ENCODE results near the gene IFI35.
"Not testable (repeated sequence)": the region's sequence is repeated elsewhere in the genome, so short reads cannot be mapped to it uniquely, and the experiment has no call there.

IFI35 gene

DNA sequence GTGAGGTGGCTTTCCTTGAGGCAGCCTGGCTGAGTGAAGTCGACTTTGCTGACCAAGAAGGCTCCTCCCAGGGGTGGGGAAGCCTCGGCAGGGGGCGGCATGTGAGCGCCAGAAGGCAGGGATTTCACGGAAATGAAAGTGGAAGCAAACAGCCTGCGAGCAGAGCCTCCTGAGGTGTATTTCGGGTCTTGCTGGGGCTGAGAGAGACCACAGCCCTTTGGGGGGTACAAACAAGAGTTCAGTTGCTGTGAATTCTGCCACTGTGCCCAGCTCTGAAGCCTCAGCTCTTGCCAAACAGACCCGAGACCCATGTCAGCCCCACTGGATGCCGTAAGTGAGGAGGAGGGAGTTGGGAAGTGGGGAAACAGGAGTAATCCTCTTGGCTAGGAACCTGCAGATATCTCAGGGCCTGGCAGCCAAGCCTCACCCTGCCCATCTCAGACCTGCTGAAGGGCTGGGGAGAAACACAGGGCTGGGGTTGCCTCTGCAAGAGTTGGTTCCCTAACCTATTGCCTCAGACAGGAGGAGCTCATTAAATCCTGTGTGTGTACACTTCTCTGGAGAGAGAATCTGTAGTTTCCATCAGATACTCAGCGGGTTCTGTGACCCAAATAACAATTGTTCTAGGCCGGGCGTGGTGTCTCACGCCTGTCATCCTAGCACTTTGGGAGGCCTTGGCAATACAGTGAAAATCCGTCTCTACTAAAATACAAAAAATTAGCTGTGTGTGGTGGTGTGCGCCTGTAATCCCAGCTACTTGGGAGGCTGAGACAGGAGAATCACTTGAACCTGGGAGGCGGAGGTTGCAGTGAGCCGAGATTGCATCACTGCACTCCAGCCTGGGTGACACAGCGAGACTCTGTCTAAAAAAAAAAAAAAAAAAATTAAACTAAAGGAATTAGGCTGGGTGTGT, at the start of gene IFI35:
Gene IFI35 (plus strand): TSS at position 146 of the 913 bp plus-strand sequence. CDS start 164 bp downstream, at position 310.
- peak; percentile 55 for DNase-seq

DNA sequence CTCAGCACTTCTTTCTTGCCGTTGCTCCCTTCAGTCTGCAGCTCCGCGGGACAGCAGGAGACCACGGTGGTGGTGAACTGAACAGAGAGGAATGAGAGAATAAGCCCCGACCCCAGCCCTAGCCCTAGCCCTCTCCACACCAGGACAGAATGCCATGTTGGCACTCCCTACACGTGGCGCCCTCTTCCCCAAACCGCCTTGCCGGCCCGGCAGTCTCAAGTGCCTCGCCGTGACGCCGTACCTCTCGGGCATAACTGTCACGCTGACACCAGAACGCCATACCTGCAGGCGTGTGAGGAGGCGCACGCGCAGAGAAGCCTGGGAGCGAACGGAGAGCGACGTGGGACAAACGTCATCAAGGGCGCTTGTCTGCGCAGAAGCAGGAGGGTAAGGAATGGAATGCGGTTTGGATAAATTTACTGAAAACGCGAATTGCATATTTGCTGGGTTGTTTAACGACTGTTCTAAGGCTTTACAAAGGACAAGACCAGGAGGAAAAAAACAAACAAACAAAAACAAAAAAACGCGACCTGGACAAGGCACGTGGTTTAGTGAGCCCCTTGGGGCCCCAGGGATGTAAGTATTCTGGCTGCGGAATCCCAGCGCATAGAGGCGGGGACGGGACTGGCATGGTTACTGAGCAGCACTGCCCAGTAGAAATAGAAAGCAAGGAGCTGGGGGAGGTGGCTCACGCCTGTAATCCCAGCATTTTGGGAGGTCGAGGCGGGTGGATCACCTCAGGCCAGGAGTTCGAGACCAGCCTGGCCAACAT, 42.2 kb upstream of the IFI35 start, which contains the start of gene AARSD1:
Gene AARSD1 (minus strand): TSS at position 294 of the 772 bp plus-strand sequence. CDS start 14 bp downstream, at position 280.
- DNase-seq, result peak; percentile 84

DNA sequence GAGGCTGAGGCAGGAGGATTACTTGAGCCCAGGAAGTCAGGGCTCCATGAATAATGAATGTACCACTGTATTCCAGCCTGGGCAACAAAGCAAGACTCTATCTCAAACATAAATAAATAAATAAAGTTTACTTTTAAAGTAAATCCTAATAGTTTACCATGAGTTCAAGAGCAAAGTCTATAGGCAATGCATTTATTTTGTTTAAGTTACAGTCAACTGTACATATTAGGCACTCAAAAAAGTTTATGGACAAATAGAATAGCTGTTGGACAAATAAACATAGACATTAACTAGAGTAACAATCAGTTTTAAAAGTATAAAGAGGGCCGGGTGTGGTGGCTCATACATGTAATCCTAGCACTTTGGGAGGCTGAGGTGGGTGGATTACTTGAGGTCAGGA, 38.7 kb upstream of the IFI35 start:
- no peak for DNase-seq

DNA sequence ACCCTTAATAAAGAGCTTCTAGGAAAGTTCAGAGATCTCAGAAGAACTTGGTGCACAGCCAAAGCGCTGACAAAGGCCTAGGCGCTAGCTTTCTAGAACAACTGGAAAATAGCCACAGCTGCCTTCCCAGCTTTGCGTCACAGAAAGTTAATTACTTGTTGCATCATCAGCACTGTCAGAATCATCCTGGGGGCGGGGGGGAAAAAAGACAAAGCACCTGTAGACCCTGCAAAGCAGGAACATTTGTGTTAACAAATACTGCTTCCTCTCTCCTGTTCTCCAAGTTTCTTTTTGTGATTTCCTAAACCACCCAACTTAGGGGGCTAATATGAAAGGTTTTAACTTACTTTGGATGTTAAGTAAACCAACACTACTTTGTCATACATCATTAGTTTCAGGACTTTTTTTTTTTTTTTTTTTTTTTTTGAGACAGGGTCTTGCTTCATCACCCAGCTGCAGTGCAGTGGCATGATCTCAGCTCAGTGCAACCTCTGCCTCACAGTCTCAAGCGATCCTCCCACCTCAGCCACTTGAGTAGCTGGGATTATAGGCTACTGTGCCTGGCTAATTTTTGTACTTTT, 37.5 kb upstream of the IFI35 start:
- DNase-seq, result no peak

DNA sequence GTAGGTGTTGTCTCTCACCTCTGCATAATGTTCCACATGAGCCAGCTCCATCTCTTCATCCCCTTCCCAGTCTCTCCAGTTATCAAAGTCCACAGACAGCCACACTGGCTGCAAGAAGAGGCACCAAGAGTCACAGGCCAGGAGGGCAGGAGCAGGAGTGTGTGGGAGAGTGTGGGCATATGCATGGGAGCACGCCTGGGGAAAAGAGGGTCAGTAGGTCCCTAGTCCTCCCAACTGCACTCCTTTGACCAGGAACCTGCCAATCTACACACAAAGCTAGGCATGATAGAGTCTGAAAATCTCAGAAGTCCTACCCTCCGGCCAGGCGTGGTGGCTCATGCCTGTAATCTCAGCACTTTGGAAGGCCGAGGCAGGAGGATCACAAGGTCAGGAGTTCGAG, 35.0 kb upstream of the IFI35 start:
- no peak for DNase-seq

DNA sequence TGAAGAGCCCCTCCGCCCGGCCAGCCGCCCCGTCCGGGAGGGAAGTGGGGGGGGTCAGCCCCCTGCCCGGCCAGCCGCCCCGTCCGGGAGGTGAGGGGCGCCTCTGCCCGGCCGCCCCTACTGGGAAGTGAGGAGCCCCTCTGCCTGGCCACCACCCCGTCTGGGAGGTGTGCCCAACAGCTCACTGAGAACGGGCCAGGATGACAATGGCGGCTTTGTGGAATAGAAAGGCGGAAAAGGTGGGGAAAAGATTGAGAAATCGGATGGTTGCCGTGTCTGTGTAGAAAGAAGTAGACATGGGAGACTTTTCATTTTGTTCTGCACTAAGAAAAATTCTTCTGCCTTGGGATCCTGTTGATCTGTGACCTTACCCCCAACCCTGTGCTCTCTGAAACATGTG, 33.3 kb upstream of the IFI35 start:
- not testable (repeated sequence) for DNase-seq

DNA sequence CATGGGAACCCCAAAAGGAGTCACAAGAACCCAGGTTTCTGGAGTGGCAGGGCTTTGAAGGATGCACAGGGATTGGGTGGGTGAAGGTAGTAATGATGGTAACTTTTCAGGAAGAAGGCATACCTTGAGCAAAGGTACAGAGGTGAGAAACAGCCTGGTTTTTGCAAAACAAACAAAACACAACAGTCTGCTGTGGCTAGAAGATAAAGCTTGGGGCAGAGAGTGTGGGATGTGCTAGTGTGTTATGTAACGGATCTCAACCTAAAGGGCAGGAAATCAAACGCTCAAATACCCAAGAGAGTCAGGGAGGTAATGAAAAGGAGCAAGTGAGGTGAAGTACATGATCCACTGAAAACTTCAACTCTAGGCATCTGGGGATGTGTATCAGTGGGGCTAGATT, 31.3 kb upstream of the IFI35 start:
- no peak for DNase-seq

DNA sequence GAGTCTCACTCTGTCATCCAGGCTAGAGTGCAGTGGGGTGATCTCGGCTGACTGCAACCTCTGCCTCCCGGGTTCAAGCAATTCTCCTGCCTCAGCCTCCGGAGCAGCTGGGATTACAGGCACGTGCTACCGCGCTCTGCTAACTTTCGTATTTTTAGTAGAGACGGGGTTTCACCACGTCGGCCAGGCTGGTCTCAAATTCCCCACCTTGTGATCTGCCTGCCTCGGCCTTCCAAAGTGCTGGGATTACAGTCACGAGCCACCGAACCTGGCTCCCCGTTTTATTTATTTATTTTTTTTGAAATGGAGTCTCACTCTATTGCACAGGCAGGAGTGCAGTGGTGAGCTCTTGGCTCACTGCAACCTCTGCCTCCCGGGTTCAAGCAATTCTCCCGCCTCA, 30.9 kb upstream of the IFI35 start:
- not testable (repeated sequence) for DNase-seq

DNA sequence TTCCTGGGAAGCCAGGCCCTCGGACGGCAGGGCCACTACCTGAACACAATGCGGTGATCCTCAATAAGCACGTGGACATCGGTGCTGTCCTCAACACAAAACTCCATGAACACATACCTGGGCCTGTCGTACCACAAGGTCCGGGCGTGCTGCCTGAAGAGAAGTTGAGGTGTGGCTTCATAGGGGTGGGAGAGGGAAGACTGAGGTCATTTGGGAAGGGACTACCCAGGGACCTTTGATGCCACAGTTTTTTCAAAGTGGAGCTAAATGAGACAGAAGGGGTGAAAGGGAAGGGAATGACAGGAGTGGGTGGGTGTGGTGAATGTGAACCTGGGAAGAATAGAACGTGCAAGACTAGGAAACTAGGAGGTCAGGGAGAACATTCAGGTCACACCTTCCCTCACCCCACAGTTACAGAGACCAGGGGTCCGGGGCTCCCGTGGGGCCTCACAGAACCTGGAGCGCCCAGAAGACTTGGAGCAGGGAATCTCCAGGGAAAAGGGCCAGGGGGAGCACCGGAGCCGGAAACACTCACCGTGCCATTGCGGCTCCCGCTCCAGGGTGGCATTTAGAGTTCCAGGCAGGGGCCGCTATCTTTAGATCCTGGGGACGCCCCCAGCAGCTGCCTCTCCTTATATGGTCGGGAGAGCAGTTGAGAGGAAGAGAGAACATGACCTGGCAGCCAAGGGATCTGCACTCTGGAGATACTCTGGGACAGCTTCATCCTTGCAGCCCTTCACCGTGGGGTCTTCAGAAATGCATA, 26.9 kb upstream of the IFI35 start, which contains the start of gene PTGES3L:
Gene PTGES3L (minus strand): TSS at position 570 of the 763 bp plus-strand sequence. CDS start 27 bp downstream, at position 543.
- DNase-seq, result peak; percentile 66

DNA sequence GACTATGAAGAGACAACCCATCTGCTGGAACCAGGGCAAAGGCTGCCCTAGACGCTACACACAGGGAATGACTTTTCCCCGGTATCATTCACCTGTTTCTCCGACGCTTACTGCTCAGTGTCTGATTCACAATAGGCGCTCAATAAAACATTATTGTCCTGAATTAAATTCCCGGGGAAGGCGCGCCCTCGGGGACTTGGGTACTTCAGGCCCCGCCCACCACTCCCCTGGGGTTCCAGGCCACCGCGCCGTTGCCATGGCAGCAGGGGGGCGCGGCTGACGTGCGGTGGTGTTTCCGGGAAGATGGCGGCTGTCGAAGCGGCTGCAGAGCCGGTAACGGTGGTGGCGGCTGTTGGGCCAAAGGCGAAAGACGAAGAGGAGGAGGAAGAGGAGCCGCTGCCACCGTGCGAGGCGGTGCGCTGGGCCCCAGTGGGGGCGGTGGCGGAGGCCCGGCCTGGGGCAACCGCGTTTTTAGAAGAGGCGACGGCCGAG, 26.3 kb upstream of the IFI35 start, which contains the start of gene RUNDC1:
Gene RUNDC1 (plus strand): TSS at position 292 of the 492 bp plus-strand sequence. CDS start 12 bp downstream, at position 304.
- DNase-seq, result peak; percentile 89

DNA sequence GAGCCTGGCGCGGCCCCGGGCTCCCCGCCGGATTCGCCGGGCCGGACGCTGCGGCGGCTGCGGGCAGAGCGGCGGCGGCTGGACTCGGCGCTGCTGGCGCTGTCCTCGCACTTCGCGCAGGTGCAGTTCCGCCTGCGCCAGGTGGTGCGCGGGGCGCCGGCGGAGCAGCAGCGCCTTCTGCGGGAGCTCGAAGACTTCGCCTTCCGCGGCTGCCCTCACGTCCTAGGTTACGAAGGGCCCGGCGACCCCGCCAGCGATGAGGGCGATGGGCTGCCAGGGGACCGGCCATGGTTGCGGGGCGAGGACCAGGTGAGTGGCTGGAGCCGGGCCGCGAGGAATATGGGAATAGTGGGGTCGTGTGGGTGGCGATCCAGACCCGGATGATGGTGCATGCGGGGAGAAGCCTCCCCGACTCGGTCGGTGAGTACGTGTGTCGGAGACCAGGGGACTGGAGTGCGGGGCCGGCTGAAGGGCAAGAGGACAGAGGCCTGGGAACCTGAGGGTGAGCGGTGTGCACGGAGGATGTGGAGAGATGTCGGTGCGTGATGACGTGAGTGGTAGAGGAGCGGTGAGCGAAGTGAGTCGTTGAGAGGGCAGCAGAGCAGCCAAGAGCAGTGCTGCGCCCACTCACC, 25.7 kb upstream of the IFI35 start:
- DNase-seq, result peak; percentile 11

DNA sequence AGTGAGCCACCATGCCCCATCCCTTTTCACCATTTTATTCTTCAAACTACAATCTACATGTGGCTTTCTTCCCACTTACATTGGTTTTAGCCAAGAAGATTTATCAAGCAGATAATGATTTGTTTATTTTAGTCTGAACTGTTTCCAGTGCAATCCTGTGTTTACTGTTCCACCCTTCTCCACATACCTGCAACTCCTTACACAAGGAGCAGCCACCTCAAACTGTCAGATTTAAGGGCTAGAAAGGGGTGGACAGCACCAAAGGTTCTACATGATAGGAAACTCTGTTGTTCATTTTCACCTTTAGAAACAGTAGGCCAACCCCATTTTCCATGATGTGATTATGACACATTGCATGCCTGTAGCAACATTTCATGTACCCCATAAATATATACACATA, 24.3 kb upstream of the IFI35 start:
- DNase-seq, result no peak

DNA sequence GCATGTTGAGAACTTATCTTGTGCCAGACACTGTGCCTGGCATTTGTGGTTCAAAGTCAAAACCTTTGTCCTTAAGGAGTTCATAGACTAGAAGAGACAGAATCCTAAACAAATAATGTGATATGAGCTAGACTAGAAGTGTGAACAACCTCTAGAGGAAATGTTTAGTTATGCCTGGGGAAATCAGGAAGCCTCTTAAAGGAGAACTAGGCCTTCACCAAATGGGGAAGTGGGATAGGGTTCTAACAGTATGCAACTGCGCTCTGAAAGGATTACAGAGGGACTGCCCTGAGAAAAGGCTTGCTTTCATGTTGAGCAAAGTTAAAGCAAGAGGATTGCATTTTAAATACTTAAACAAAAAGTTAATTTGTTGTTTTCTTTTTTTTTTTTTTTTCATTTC, 21.4 kb upstream of the IFI35 start:
- DNase-seq, result no peak

DNA sequence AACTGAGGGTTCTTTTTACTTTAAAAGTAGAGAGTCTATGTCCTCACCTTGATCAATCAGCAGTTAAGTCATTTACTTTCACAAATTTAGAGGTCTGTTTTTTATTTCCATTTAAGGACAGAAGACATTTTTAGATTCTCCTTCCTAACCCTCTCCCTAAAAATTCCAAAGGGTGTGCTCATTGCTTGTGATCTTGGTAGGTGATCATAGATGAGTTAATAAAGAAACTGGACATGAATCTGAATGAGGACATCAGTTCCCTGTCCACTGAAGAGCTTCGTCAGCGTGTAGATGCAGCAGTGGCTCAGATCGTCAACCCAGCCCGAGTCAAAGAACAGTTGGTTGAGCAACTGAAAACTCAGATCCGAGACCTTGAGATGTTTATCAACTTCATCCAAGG, 17.4 kb upstream of the IFI35 start:
- DNase-seq, result no peak

DNA sequence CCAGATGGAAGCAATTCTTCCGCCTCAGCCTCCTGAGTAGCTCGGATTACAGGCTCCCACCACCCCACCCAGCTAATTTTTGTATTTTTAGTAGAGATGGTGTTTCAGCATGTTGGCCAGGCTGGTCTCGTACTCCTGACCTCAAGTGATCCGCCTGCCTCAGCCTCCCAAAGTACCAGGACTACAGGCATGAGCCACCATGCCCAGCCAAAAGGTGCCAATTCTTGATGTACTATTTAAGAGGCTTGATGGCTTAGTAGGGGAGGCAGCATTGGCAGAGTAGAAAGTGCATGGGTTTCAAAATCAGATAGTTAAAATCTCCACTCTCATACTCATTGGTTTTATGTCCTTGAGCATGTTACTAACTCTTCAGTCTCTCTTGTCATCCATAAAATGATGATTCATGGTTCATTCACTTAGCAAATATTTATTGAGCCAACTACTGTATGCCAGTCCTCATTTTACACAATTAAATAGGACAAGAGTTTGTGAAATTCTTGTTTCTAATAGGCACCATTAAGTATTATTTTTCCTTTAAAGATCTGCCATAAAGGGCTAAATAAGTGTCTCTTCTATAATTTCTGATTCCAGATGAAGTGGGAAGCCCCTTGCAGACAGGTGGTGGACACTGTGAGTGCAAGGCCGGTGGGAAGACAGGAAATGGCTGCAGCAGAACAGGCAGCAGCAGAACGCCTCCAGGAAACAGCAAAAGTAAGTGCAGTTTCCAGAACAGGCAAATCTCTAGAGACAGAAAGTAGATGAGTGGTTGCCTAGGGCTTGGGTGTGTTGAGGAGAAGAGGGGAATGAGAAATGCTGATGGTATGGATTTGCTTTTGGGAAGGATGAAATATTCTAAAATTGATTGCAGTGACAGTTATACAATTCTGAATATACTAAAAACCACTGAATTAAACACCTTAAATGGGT, 16.6 kb upstream of the IFI35 start:
- DNase-seq, result no peak

DNA sequence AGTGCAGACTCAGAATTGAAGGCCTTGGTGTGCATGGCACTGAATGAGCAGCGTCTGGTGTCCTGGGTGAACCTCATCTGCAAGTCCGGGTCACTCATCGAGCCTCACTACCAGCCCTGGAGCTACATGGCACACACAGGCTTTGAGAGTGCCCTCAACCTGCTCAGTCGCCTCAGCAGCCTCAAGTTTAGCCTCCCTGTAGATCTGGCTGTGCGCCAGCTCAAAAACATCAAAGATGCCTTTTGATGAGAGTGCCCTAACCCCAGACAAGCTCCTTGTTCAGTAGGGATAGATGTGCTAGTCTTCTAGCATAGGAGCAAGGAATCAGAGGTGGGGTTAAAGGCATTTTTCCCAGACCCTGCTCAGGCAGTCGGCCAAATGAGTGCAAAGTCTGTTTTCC, 15.1 kb upstream of the IFI35 start:
- DNase-seq, result no peak

DNA sequence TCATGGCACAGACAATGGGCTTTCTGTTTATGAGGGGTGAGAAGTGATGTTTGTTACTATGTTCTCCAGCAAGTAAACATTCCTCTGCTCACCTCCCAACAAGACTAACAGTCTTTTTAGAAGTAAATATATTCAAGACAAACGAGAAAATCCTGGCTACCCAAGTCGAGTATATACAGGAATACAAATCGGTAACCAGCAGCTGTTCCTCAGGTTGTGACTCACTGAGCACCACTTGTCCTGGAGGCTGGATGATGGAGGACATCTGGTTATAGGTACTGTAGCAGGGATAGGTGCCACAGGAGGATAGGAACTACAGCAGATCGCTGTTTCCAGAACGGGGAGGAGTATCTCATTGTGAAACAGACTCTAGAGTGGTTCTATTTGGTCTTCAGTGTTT, 13.7 kb upstream of the IFI35 start:
- DNase-seq, result no peak

DNA sequence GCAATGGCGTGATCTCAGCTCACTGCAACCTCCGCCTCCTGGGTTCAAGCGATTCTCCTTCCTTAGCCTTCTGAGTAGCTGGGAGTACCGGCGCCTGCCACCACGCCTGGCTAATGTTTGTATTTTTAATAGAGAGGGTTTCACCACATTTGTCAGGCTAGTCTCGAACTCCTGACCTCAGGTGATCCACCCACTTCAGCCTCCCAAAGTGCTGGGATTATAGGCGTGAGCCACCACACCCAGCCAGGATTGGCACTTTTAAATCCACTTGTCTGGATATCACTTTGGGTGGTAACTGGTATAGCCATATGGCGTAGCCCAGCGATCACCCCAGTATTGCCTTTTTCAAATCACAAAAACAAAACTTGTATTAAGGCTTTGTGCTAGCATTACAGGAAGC, 12.7 kb upstream of the IFI35 start:
- DNase-seq, result not testable (repeated sequence)

DNA sequence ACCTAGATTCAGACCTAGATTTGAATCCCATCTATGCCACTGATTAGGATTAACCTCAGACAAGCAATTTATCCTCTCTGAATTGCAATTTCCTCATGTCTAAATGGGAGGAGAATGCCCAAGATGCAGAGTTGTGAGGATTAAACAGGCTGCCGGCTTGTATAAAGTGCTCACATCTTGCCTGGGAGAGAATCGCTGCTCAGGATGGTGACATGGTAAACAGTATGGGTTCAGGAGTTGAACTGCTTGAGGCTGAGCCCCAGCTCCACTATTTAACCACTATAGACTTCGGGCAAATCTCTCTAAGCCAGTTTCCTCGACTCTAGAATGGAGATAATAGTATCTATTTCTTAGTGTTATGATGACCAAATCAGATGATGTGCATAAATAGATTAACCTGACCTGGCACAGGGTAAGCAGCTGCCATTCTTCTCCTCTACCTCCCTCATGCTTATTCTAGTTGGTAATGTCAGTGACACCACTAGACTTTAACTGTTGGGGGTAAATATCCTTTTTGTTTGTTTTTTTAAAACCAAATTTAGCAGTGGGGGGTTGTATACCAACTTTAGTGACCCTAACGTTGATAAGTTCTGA, 9.1 kb upstream of the IFI35 start:
- no peak for DNase-seq
